Activated T-helper 1 cell treated with anti-CD3 and anti-CD28 coated beads, Interleukin-12 subunit alpha, Interleukin-12 subunit beta, Interleukin-2, Interleukin-4 antibody, amounts not matched to agents 30 ng/mL and 10 ng/mL and 1 ng/mL, durations not matched to agents 14 hours and 24 hours and 36 hours (primary cell): ENCODE data around the gene POC1A. TPM values are rescaled to one million over a fixed set of nuclear protein-coding genes. Genes with fewer than 3 reads are reported as not detected.

Experiments
- DNase-seq: peaks from one replicate; pipeline ENCODE4 v3.0.0; 2021; ENCODE audit warnings: low spot score
- H3K27ac Mint-ChIP-seq: one replicate; pipeline ENCODE4 v1.8.0; 2021; ENCODE audit warnings: mild to moderate bottlenecking, mixed read lengths
- H3K27me3 Mint-ChIP-seq: one replicate; pipeline ENCODE4 v1.8.0; 2022; ENCODE audit warnings: mild to moderate bottlenecking, moderate library complexity, mixed read lengths; ENCODE audit not compliant: insufficient read depth
- H3K36me3 Mint-ChIP-seq: one replicate; pipeline ENCODE4 v1.8.0; 2021; ENCODE audit warnings: low read depth, mixed read lengths
- H3K4me1 Mint-ChIP-seq: one replicate; pipeline ENCODE4 v1.8.0; 2021; ENCODE audit warnings: low read depth, mixed read lengths
- H3K4me3 Mint-ChIP-seq: one replicate; pipeline ENCODE4 v1.8.0; 2021; ENCODE audit warnings: mild to moderate bottlenecking, moderate library complexity, mixed read lengths
- H3K9me3 Mint-ChIP-seq: one replicate; pipeline ENCODE4 v1.8.0; 2021; ENCODE audit warnings: mixed read lengths
- intact Hi-C: fragments of 100-400 bp; cut with micrococcal nuclease; formaldehyde crosslinking; loops from one replicate; pipeline ENCODE4 v1.15.1; 2024
- total RNA-seq: library from RNA; stranded (reverse); gene quantifications from 2 replicates; pipeline ENCODE4 v1.2.3, GENCODE V29; 2022

POC1A gene
- total RNA-seq, 1 donor from 2014 or later, result 20.3 TPM

GRCh38 chr3:52076896-52077780, 77.1 kb downstream of the POC1A start:
- H3K27me3 Mint-ChIP-seq, result no peaks in the 10 kb centered on the region

GRCh38 chr3:52073490-52073889, 80.7 kb downstream of the POC1A start:
- no peak for DNase-seq
- Mint-ChIP-seq H3K27me3 (no peaks in the 10 kb centered on the region), H3K9me3 (no peaks in the 10 kb centered on the region), H3K27ac (no peak overlapping the region), H3K4me1 (no peaks in the 10 kb centered on the region), H3K36me3 (no peaks in the 10 kb centered on the region), H3K4me3 (no peak overlapping the region)
- intact Hi-C loops, result no loop called here

More at GRCh38 chr3:52076896-52077780, 77.1 kb downstream of the POC1A start:
- no peak overlapping the region for H3K27ac Mint-ChIP-seq
- H3K36me3 Mint-ChIP-seq, result no peaks in the 10 kb centered on the region
- DNase-seq, result no peak
- intact Hi-C loops, result no loop called here
- H3K4me1 Mint-ChIP-seq, result no peaks in the 10 kb centered on the region
- H3K4me3 Mint-ChIP-seq, result no peak overlapping the region
- no peaks in the 10 kb centered on the region for H3K9me3 Mint-ChIP-seq

- intact Hi-C loops, result no loop called here
- Mint-ChIP-seq H3K27me3 (no peaks in the 10 kb centered on the region), H3K36me3 (no peaks in the 10 kb centered on the region), H3K4me3 (no peak overlapping the region), H3K4me1 (no peaks in the 10 kb centered on the region), H3K9me3 (no peaks in the 10 kb centered on the region), H3K27ac (no peak overlapping the region)
- no peak for DNase-seq
Observed at GRCh38 chr3:52072471-52072870, 81.8 kb downstream of the POC1A start.

- DNase-seq, result no peak
- H3K4me3 Mint-ChIP-seq, result no peak overlapping the region
- H3K9me3 Mint-ChIP-seq, result no peaks in the 10 kb centered on the region
- H3K27me3 Mint-ChIP-seq, result no peaks in the 10 kb centered on the region
- no peak overlapping the region for H3K27ac Mint-ChIP-seq
- no peaks in the 10 kb centered on the region for H3K4me1 Mint-ChIP-seq
- no peaks in the 10 kb centered on the region for H3K36me3 Mint-ChIP-seq
- intact Hi-C loops, result no loop called here
Observed at GRCh38 chr3:52072020-52072419, 82.2 kb downstream of the POC1A start.

- intact Hi-C loops, result loop anchor here (1.0 kb wide), 1 partner anchor 30 kb away; no protein-coding TSS in a partner anchor
- Mint-ChIP-seq H3K27me3 (no peaks in the 10 kb centered on the region), H3K9me3 (no peaks in the 10 kb centered on the region), H3K4me1 (no peaks in the 10 kb centered on the region), H3K36me3 (no peaks in the 10 kb centered on the region), H3K4me3 (no peak overlapping the region), H3K27ac (no peak overlapping the region)
- DNase-seq, result no peak
Observed at GRCh38 chr3:52070724-52071621, 83.2 kb downstream of the POC1A start.

- H3K27ac Mint-ChIP-seq, result no peak overlapping the region
- H3K4me1 Mint-ChIP-seq, result no peaks in the 10 kb centered on the region
- no peaks in the 10 kb centered on the region for H3K36me3 Mint-ChIP-seq
- no peaks in the 10 kb centered on the region for H3K9me3 Mint-ChIP-seq
- no peaks in the 10 kb centered on the region for H3K27me3 Mint-ChIP-seq
- DNase-seq, result no peak
- intact Hi-C loops, result no loop called here
- H3K4me3 Mint-ChIP-seq, result no peak overlapping the region
Observed at GRCh38 chr3:52069855-52070254, 84.4 kb downstream of the POC1A start.

GRCh38 chr3:52069135-52069534, 85.1 kb downstream of the POC1A start:
- H3K36me3 Mint-ChIP-seq, result no peaks in the 10 kb centered on the region
- no peaks in the 10 kb centered on the region for H3K27me3 Mint-ChIP-seq
- H3K9me3 Mint-ChIP-seq, result no peaks in the 10 kb centered on the region
- H3K4me3 Mint-ChIP-seq, result no peak overlapping the region
- DNase-seq, result no peak
- H3K27ac Mint-ChIP-seq, result no peak overlapping the region
- intact Hi-C loops, result no loop called here
- H3K4me1 Mint-ChIP-seq, result no peaks in the 10 kb centered on the region

GRCh38 chr3:52068730-52069129, 85.5 kb downstream of the POC1A start:
- no peak for DNase-seq
- Mint-ChIP-seq H3K27me3 (no peaks in the 10 kb centered on the region), H3K36me3 (no peaks in the 10 kb centered on the region), H3K4me3 (no peak overlapping the region), H3K9me3 (no peaks in the 10 kb centered on the region), H3K27ac (no peak overlapping the region), H3K4me1 (no peaks in the 10 kb centered on the region)
- intact Hi-C loops, result no loop called here

- H3K9me3 Mint-ChIP-seq, result no peaks in the 10 kb centered on the region
- no peak for DNase-seq
- H3K27ac Mint-ChIP-seq, result no peak overlapping the region
- H3K36me3 Mint-ChIP-seq, result no peaks in the 10 kb centered on the region
- H3K27me3 Mint-ChIP-seq, result no peaks in the 10 kb centered on the region
- intact Hi-C loops, result no loop called here
- peaks cover under 1% of the 10 kb centered on the region for H3K4me1 Mint-ChIP-seq
- no peak overlapping the region for H3K4me3 Mint-ChIP-seq
Observed at GRCh38 chr3:52068055-52068571, 86.1 kb downstream of the POC1A start.

GRCh38 chr3:52067526-52067925, 86.7 kb downstream of the POC1A start:
- Mint-ChIP-seq H3K36me3 (no peaks in the 10 kb centered on the region), H3K4me3 (no peak overlapping the region), H3K4me1 (peaks cover 6% of the 10 kb centered on the region), H3K27me3 (no peaks in the 10 kb centered on the region), H3K27ac (no peak overlapping the region), H3K9me3 (no peaks in the 10 kb centered on the region)
- intact Hi-C loops, result no loop called here
- no peak for DNase-seq

GRCh38 chr3:52067046-52067445, 87.2 kb downstream of the POC1A start:
- no peak overlapping the region for H3K4me3 Mint-ChIP-seq
- H3K36me3 Mint-ChIP-seq, result no peaks in the 10 kb centered on the region

GRCh38 chr3:52065264-52065756, 88.9 kb downstream of the POC1A start:
- Mint-ChIP-seq H3K36me3 (no peaks in the 10 kb centered on the region), H3K4me1 (peaks cover 10% of the 10 kb centered on the region), H3K4me3 (no peak overlapping the region), H3K27me3 (no peaks in the 10 kb centered on the region), H3K9me3 (no peaks in the 10 kb centered on the region), H3K27ac (no peak overlapping the region)
- DNase-seq, result no peak
- intact Hi-C loops, result no loop called here

More at GRCh38 chr3:52067046-52067445, 87.2 kb downstream of the POC1A start:
- no peaks in the 10 kb centered on the region for H3K9me3 Mint-ChIP-seq
- intact Hi-C loops, result no loop called here
- H3K27ac Mint-ChIP-seq, result no peak overlapping the region
- H3K27me3 Mint-ChIP-seq, result no peaks in the 10 kb centered on the region
- no peak for DNase-seq
- peaks cover 10% of the 10 kb centered on the region for H3K4me1 Mint-ChIP-seq

- no peak overlapping the region for H3K4me3 Mint-ChIP-seq
- H3K27ac Mint-ChIP-seq, result no peak overlapping the region
- no peaks in the 10 kb centered on the region for H3K36me3 Mint-ChIP-seq
- peaks cover 2% of the 10 kb centered on the region for H3K27me3 Mint-ChIP-seq
- no peaks in the 10 kb centered on the region for H3K9me3 Mint-ChIP-seq
- intact Hi-C loops, result no loop called here
- peaks cover 10% of the 10 kb centered on the region for H3K4me1 Mint-ChIP-seq
- no peak for DNase-seq
Observed at GRCh38 chr3:52064561-52064960, 89.7 kb downstream of the POC1A start.
